ENCODE measurements around the gene CLBA1. TPM values are rescaled to one million over a fixed set of nuclear protein-coding genes. Genes with fewer than 3 reads are reported as not detected.

CLBA1 gene
- total and polyA plus RNA-seq, 9 of the 15 experiments (the other 6 are each of a cell fraction or from before 2014, with no cell fraction given), result 0.04 to 3.9 (median 2.6) TPM

GRCh38 chr14:104998801-104999200, 13.2 kb downstream of the CLBA1 start:
- no peaks in the 10 kb centered on the region for H3K27me3 ChIP-seq (ENCODE audit: control insufficient read depth in 2 of 2, insufficient read depth in 2 of 2, low read length in 2 of 2)
- no peaks in the 10 kb centered on the region for H3K9me1 ChIP-seq (ENCODE audit: control insufficient read depth, insufficient read depth, low read length)
- CTCF ChIA-PET (ENCODE audit: low intra/inter-chr PET ratio), result no interaction called here
- no peaks in the 10 kb centered on the region for H3K9me3 ChIP-seq (replicated peaks; ENCODE audit: control insufficient read depth, insufficient read depth, low read depth, low read length)
- H3K4me2 ChIP-seq (ENCODE audit: insufficient read depth, low read length), result no peak overlapping the region
- TF ChIP-seq IRF2 (CRISPR knock-in tag; IDR thresholded peaks at IDR 0.05) (no peak), ZNF707 (CRISPR knock-in tag; conservative IDR thresholded peaks at IDR 0.05) (no peak), COPS2 (conservative IDR thresholded peaks at IDR 0.05) (no peak), PBX2 (CRISPR knock-in tag; IDR thresholded peaks at IDR 0.05; ENCODE audit: low read depth) (no peak), PBX2 (tag; conservative IDR thresholded peaks at IDR 0.05; ENCODE audit: low read depth) (no peak), NR1H2 (CRISPR knock-in tag; IDR thresholded peaks at IDR 0.05) (no peak), DACH1 (IDR thresholded peaks at IDR 0.05; ENCODE audit: partially characterized antibody) (no peak), FOXP4 (CRISPR knock-in tag; IDR thresholded peaks at IDR 0.05; ENCODE audit: borderline replicate concordance) (no peak), KAT7 (CRISPR knock-in tag; IDR thresholded peaks at IDR 0.05; ENCODE audit: borderline replicate concordance) (no peak)
- H3K27ac ChIP-seq (ENCODE audit: extremely low read depth, low read depth, low read length), result no peak overlapping the region
- ATAC-seq (no peak), DNase-seq (ENCODE audit: extremely low read depth in 1 of 4, low spot score in 3 of 4) (no peak), FAIRE-seq (no peak)
- WGBS (ENCODE audit: insufficient coverage, low coverage, missing lambda C conversion rate), result 58% methylated on average over 5 of the region's 5 CpGs
- H3K36me3 ChIP-seq (ENCODE audit: control insufficient read depth, insufficient read depth, low read length), result no peaks in the 10 kb centered on the region
- intact Hi-C loops (cut with micrococcal nuclease) (no loop called here), in situ Hi-C loops (cut with MboI) (no loop called here)
- H3K4me3 ChIP-seq, result no peak overlapping the region
- H2AFZ ChIP-seq (ENCODE audit: low read depth, low read length), result no peak overlapping the region
- no peaks in the 10 kb centered on the region for H3K79me2 ChIP-seq (ENCODE audit: control insufficient read depth, insufficient read depth, low read length)
- 0 out of 4 replicates have a peak overlapping the region, but pooled peaks of 1 of the 2 experiments have one; percentile 45 for H3K9ac ChIP-seq (ENCODE audit: insufficient read depth in 1 of 2, low read depth in 2 of 2, low read length in 2 of 2)
- H3K4me1 ChIP-seq (replicated peaks in 1 of 2; ENCODE audit: control insufficient read depth in 2 of 2, insufficient read depth in 2 of 2, low read length in 2 of 2), result peaks cover 0 to 7% of the 10 kb centered on the region in 2 experiments; a peak in 2 of 5 replicates
- BruUV-seq (replicated peaks), result no TSS peak
- H4K20me1 ChIP-seq (replicated peaks; ENCODE audit: control insufficient read depth, insufficient read depth, low read length), result no peaks in the 10 kb centered on the region
- POLR2A ChIA-PET, result interaction anchor here (0.6 to 2.2 kb wide), 4 partner anchors 8 to 39 kb away, joined by 3 to 7 read pairs (median 4); partner anchors contain the start of gene CDCA4

All from K562 (cell line).